Osteoblast (primary cell): ENCODE results near the gene KCTD10. TPM values are rescaled to one million over a fixed set of nuclear protein-coding genes. Genes with fewer than 3 reads are reported as not detected.
A peak's percentile ranks its signal among the peaks of the same experiment; 100 is the strongest.

Source experiments
- DNase-seq: peaks from one replicate; pipeline ENCODE4 v3.0.0; 2011; ENCODE audit warnings: low spot score, mixed read lengths; ENCODE audit not compliant: insufficient read length; ENCODE audit errors: missing footprints
- H2AFZ ChIP-seq: 2 replicates; pipeline ENCODE4 v1.6.0; 2011; ENCODE audit warnings: mild to moderate bottlenecking, low read length
- H3K27ac ChIP-seq: 2 replicates; pipeline ENCODE4 v1.5.1; 2011; ENCODE audit warnings: mild to moderate bottlenecking, low read depth, low read length, moderate library complexity
- H3K27me3 ChIP-seq: 2 replicates; pipeline ENCODE4 v1.6.0; 2012; ENCODE audit warnings: mild to moderate bottlenecking, control low read depth, inconsistent platforms, low read length, moderate library complexity; ENCODE audit not compliant: insufficient read depth
- H3K36me3 ChIP-seq: 2 replicates; pipeline ENCODE4 v1.5.1; 2011; ENCODE audit warnings: mild to moderate bottlenecking, low read length, control low read depth, moderate library complexity; ENCODE audit not compliant: insufficient read depth
- H3K4me1 ChIP-seq: 2 replicates; pipeline ENCODE4 v1.5.1; 2011; ENCODE audit warnings: mild to moderate bottlenecking, low read length, control low read depth, moderate library complexity; ENCODE audit not compliant: insufficient read depth
- H3K4me2 ChIP-seq: 2 replicates; pipeline ENCODE4 v1.6.0; 2011; ENCODE audit warnings: mild to moderate bottlenecking, low read length; ENCODE audit not compliant: insufficient read depth
- H3K4me3 ChIP-seq: fragments of 200-600 bp; sonication (generic); 3 replicates; pipeline ENCODE4 v1.5.1; 2012; ENCODE audit warnings: mild to moderate bottlenecking, low read length, inconsistent platforms; ENCODE audit not compliant: insufficient read depth
- H3K79me2 ChIP-seq: 2 replicates; pipeline ENCODE4 v1.6.0; 2012; ENCODE audit warnings: mild to moderate bottlenecking, low read length, control low read depth, inconsistent platforms; ENCODE audit not compliant: insufficient read depth
- H3K9me3 ChIP-seq: 2 replicates; pipeline ENCODE4 v1.5.1; 2011; ENCODE audit warnings: low read depth, low read length, control low read depth
- H4K20me1 ChIP-seq: 2 replicates; pipeline ENCODE4 v1.6.0; 2012; ENCODE audit warnings: mild to moderate bottlenecking, low read length, control low read depth; ENCODE audit not compliant: insufficient read depth
- CTCF ChIP-seq: IDR thresholded peaks from 2 replicates; pipeline ENCODE4 v1.5.1; 2011; ENCODE audit warnings: mild to moderate bottlenecking, low read depth, low read length, moderate library complexity; ENCODE audit errors: extremely low read depth
- total RNA-seq: library from RNA; depleted of rRNA; stranded (reverse); fragments of >200 nt; gene quantifications from 2 replicates; pipeline ENCODE4 v1.2.3, GENCODE V29; 2012

Gene KCTD10
- total RNA-seq, 1 donor, result 102 TPM

- H3K36me3 ChIP-seq, result peaks cover 58% of the 10 kb centered on the region
- H3K4me2 ChIP-seq, result no peak overlapping the region
- H3K27ac ChIP-seq, result peak overlapping the region; percentile 3
These were observed 10.8 kb downstream of the KCTD10 start for GRCh38 chr12:109466305-109466704.

GRCh38 chr12:109464642-109465351 lies 12.3 kb downstream of the KCTD10 start:
- H3K9me3 ChIP-seq, result no peaks in the 10 kb centered on the region
- H3K79me2 ChIP-seq, result peaks cover 84% of the 10 kb centered on the region
- no peak overlapping the region for H2AFZ ChIP-seq
- peaks cover 12% of the 10 kb centered on the region for H4K20me1 ChIP-seq
- H3K27me3 ChIP-seq, result no peaks in the 10 kb centered on the region
- H3K4me3 ChIP-seq, result no peak overlapping the region
- H3K36me3 ChIP-seq, result peaks cover 53% of the 10 kb centered on the region
- H3K4me1 ChIP-seq, result peaks cover 59% of the 10 kb centered on the region
- DNase-seq, result peak; percentile 68
- TF ChIP-seq CTCF, result no peak
- H3K4me2 ChIP-seq, result peak overlapping the region; percentile 78
- H3K27ac ChIP-seq, result peak overlapping the region; percentile 100

More at GRCh38 chr12:109466305-109466704, 10.8 kb downstream of the KCTD10 start:
- DNase-seq, result no peak
- H4K20me1 ChIP-seq, result peaks cover 27% of the 10 kb centered on the region
- TF ChIP-seq CTCF, result no peak
- no peak overlapping the region for H2AFZ ChIP-seq
- peaks cover 84% of the 10 kb centered on the region for H3K79me2 ChIP-seq
- no peaks in the 10 kb centered on the region for H3K9me3 ChIP-seq
- no peaks in the 10 kb centered on the region for H3K27me3 ChIP-seq
- H3K4me1 ChIP-seq, result peaks cover 44% of the 10 kb centered on the region
- H3K4me3 ChIP-seq, result no peak overlapping the region

GRCh38 chr12:109463756-109464155 lies 13.3 kb downstream of the KCTD10 start:
- H3K79me2 ChIP-seq, result peaks cover 84% of the 10 kb centered on the region
- peak overlapping the region; percentile 68 for H2AFZ ChIP-seq
- no peak for TF ChIP-seq CTCF
- no peaks in the 10 kb centered on the region for H3K27me3 ChIP-seq
- peak overlapping the region; percentile 100 for H3K27ac ChIP-seq
- peak overlapping the region; percentile 42 for H3K4me3 ChIP-seq
- DNase-seq, result no peak
- peaks cover 46% of the 10 kb centered on the region for H3K36me3 ChIP-seq
- peaks cover 4% of the 10 kb centered on the region for H4K20me1 ChIP-seq
- H3K4me1 ChIP-seq, result peaks cover 69% of the 10 kb centered on the region
- peak overlapping the region; percentile 78 for H3K4me2 ChIP-seq
- H3K9me3 ChIP-seq, result no peaks in the 10 kb centered on the region

GRCh38 chr12:109462868-109463692 lies 14.0 kb downstream of the KCTD10 start:
- Histone ChIP-seq H3K79me2 (peaks cover 85% of the 10 kb centered on the region), H3K4me3 (peak overlapping the region; percentile 42), H3K27me3 (no peaks in the 10 kb centered on the region), H4K20me1 (peaks cover 4% of the 10 kb centered on the region), H3K4me1 (peaks cover 73% of the 10 kb centered on the region), H2AFZ (peak overlapping the region; percentile 68), H3K36me3 (peaks cover 42% of the 10 kb centered on the region), H3K9me3 (no peaks in the 10 kb centered on the region), H3K4me2 (peak overlapping the region; percentile 78), H3K27ac (peak overlapping the region; percentile 100)
- DNase-seq, result peak; percentile 93
- no peak for TF ChIP-seq CTCF
